OCI-LY1 (cell line): ENCODE measurements around the gene MYOM1.

Experiments used
- H2AFZ ChIP-seq: fragments of 200-600 bp; sonication (generic), shearing (Covaris generic); 2 replicates; pipeline ENCODE4 v1.6.0; 2014; ENCODE audit warnings: antibody characterized with exemption, mild to moderate bottlenecking, low read length
- H3F3A ChIP-seq: fragments of 200-600 bp; sonication (generic), shearing (Covaris generic); 2 replicates; pipeline ENCODE4 v1.6.0; 2014; ENCODE audit warnings: mild to moderate bottlenecking, antibody characterized with exemption, low read length, moderate library complexity; ENCODE audit not compliant: insufficient read depth
- H3K27ac ChIP-seq: fragments of 200-600 bp; sonication (generic); 2 replicates; pipeline ENCODE4 v1.5.1; 2014; ENCODE audit warnings: low read length, mixed run types, mild to moderate bottlenecking, low read depth; ENCODE audit not compliant: poor library complexity, severe bottlenecking
- H3K27me3 ChIP-seq: fragments of 200-600 bp; sonication (generic); 2 replicates; pipeline ENCODE4 v1.6.0; 2014; ENCODE audit warnings: antibody characterized with exemption, mild to moderate bottlenecking, low read length, moderate library complexity; ENCODE audit not compliant: insufficient read depth
- H3K36me3 ChIP-seq: fragments of 200-600 bp; sonication (generic); 2 replicates; pipeline ENCODE4 v1.6.1; 2014; ENCODE audit warnings: mild to moderate bottlenecking, antibody characterized with exemption, low read length, moderate library complexity, mixed read lengths; ENCODE audit not compliant: insufficient read depth
- H3K4me1 ChIP-seq: fragments of 200-600 bp; sonication (generic); 2 replicates; pipeline ENCODE4 v1.5.1; 2014; ENCODE audit warnings: mild to moderate bottlenecking, low read length, moderate library complexity; ENCODE audit not compliant: insufficient read depth, severe bottlenecking
- H3K4me2 ChIP-seq: fragments of 200-600 bp; sonication (generic), shearing (Covaris generic); 2 replicates; pipeline ENCODE4 v1.6.1; 2014; ENCODE audit warnings: low read length
- H3K4me3 ChIP-seq: fragments of 200-600 bp; sonication (generic); 2 replicates; pipeline ENCODE4 v1.5.1; 2014; ENCODE audit warnings: low read length, low read depth, mild to moderate bottlenecking, mixed read lengths; ENCODE audit not compliant: poor library complexity, severe bottlenecking
- H3K79me2 ChIP-seq: fragments of 200-600 bp; shearing (Covaris generic); 2 replicates; pipeline ENCODE4 v1.6.1; 2016; ENCODE audit warnings: mixed run types, low read length, mixed read lengths; ENCODE audit not compliant: insufficient read depth
- H3K9ac ChIP-seq: fragments of 200-600 bp; sonication (generic), shearing (Covaris generic); 2 replicates; pipeline ENCODE4 v1.6.1; 2014; ENCODE audit warnings: mild to moderate bottlenecking, low read length, mixed read lengths
- H3K9me2 ChIP-seq: fragments of 200-600 bp; sonication (generic), shearing (Covaris generic); 2 replicates; pipeline ENCODE4 v1.6.1; 2014; ENCODE audit warnings: low read depth, mild to moderate bottlenecking, low read length, mixed read lengths
- H3K9me3 ChIP-seq: fragments of 200-600 bp; shearing (Covaris generic); 2 replicates; pipeline ENCODE4 v1.6.1; 2014; ENCODE audit warnings: low read length, mixed read lengths
- H4K20me1 ChIP-seq: fragments of 200-600 bp; sonication (generic), shearing (Covaris generic); 2 replicates; pipeline ENCODE4 v1.6.0; 2016; ENCODE audit warnings: mild to moderate bottlenecking, low read length; ENCODE audit not compliant: insufficient read depth
- EZH2 ChIP-seq: fragments of 200-600 bp; sonication (generic), shearing (Covaris generic); IDR thresholded peaks from 2 replicates; pipeline ENCODE4 v1.8.0; 2017; ENCODE audit warnings: borderline replicate concordance, mixed run types, mild to moderate bottlenecking, antibody characterized with exemption, low read length, moderate library complexity, mixed read lengths
- TF ChIP-seq, protein P1 (sequence below): fragments of 200-600 bp; sonication (generic), shearing (Covaris generic); IDR thresholded peaks from 2 replicates; pipeline ENCODE4 v1.5.1; 2017; ENCODE audit warnings: mild to moderate bottlenecking, antibody characterized with exemption, low read length, moderate library complexity, mixed read lengths

The MYOM1 gene

DNA sequence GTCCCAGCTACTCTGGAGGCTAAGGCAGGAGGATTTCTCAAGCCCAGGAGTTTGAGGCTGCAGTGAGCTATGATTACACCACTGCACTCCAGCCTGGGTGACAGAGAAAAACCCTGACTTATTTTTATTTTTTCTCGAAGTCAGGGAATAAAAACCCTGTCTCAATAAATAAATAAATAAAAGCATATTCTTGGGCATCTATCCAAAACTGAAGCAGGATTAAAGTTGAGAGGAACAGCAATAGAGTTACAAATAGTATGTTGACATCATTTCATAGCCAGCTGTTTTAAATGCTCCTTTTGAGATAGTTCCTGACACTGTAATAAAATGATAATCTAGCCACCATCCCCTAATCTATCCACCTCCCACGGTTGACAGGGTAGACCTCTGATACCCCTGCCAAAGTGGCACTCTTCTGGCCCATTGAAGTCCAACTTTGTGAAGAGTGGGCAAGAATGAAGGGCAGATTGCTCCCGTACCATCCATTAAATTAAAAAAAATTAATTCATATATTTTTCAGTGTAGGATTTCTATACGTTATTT lies 164.5 kb downstream of the MYOM1 start:
- no peak overlapping the region for H3K4me3 ChIP-seq
- TF ChIP-seq, protein P1, sequence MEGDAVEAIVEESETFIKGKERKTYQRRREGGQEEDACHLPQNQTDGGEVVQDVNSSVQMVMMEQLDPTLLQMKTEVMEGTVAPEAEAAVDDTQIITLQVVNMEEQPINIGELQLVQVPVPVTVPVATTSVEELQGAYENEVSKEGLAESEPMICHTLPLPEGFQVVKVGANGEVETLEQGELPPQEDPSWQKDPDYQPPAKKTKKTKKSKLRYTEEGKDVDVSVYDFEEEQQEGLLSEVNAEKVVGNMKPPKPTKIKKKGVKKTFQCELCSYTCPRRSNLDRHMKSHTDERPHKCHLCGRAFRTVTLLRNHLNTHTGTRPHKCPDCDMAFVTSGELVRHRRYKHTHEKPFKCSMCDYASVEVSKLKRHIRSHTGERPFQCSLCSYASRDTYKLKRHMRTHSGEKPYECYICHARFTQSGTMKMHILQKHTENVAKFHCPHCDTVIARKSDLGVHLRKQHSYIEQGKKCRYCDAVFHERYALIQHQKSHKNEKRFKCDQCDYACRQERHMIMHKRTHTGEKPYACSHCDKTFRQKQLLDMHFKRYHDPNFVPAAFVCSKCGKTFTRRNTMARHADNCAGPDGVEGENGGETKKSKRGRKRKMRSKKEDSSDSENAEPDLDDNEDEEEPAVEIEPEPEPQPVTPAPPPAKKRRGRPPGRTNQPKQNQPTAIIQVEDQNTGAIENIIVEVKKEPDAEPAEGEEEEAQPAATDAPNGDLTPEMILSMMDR = no peak
- no peak for TF ChIP-seq EZH2
- no peak overlapping the region for H3K27ac ChIP-seq

DNA sequence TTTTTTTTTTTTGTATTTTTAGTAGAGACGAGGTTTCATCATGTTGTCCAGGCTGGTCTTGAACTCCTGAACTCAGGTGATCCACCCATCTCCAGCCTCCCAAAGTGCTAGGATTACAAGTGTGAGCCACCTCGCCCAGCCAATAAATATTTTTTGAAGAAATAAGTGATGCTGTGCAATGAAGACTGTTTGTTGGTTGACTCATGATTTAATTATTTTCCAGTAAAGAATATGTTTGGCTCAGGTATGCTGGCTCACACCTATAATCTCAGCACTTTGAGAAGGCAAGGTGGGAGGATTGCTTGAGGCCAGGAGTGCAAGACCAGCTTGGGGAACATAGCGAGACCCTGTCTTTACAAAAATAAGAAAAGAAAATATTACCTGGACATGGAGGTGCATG lies 165.0 kb downstream of the MYOM1 start:
- H4K20me1 ChIP-seq = no peaks in the 10 kb centered on the region
- H3K4me3 ChIP-seq = no peak overlapping the region
- no peaks in the 10 kb centered on the region for H3K9me2 ChIP-seq
- no peaks in the 10 kb centered on the region for H3F3A ChIP-seq
- H3K79me2 ChIP-seq = no peaks in the 10 kb centered on the region
- TF ChIP-seq, protein P1 = no peak
- no peak for TF ChIP-seq EZH2
- no peaks in the 10 kb centered on the region for H3K9me3 ChIP-seq
- H2AFZ ChIP-seq = no peak overlapping the region
- no peaks in the 10 kb centered on the region for H3K36me3 ChIP-seq
- H3K4me2 ChIP-seq = no peak overlapping the region
- H3K27ac ChIP-seq = no peak overlapping the region
- H3K27me3 ChIP-seq = no peaks in the 10 kb centered on the region
- H3K9ac ChIP-seq = no peak overlapping the region
- no peaks in the 10 kb centered on the region for H3K4me1 ChIP-seq

More for the DNA sequence above, 164.5 kb downstream of the MYOM1 start:
- Histone ChIP-seq H4K20me1 (no peaks in the 10 kb centered on the region), H3F3A (no peaks in the 10 kb centered on the region), H3K4me1 (no peaks in the 10 kb centered on the region), H3K9me2 (no peaks in the 10 kb centered on the region), H3K36me3 (no peaks in the 10 kb centered on the region), H3K79me2 (no peaks in the 10 kb centered on the region), H3K9ac (no peak overlapping the region), H3K4me2 (no peak overlapping the region), H3K27me3 (no peaks in the 10 kb centered on the region), H2AFZ (no peak overlapping the region), H3K9me3 (no peaks in the 10 kb centered on the region)

DNA sequence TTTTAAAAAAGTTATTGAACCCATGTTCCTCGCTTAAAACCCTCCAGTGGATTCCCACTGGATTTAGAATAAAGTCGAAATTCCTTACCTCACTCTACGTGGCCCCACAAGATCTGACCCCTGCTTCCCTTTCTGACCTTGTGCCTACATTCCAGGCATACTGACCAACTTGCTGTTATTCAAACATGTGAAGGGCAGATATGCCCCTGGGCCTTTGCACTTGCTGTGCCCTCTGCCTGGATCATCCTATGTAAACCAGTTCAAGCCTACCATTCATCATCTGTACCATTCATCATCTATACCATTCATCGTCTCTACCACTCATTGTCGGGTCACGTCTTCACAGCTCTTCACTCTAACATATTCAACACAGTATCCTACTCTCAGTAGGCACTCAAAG lies 165.6 kb downstream of the MYOM1 start:
- no peak for TF ChIP-seq EZH2
- TF ChIP-seq, protein P1 = no peak
- no peak overlapping the region for H3K4me2 ChIP-seq
- no peaks in the 10 kb centered on the region for H3F3A ChIP-seq
- no peaks in the 10 kb centered on the region for H3K9me2 ChIP-seq
- no peak overlapping the region for H3K9ac ChIP-seq
- H3K36me3 ChIP-seq = no peaks in the 10 kb centered on the region
- no peak overlapping the region for H2AFZ ChIP-seq
- no peaks in the 10 kb centered on the region for H3K9me3 ChIP-seq
- H3K79me2 ChIP-seq = no peaks in the 10 kb centered on the region
- H3K4me1 ChIP-seq = no peaks in the 10 kb centered on the region
- no peaks in the 10 kb centered on the region for H4K20me1 ChIP-seq
- no peak overlapping the region for H3K27ac ChIP-seq
- H3K27me3 ChIP-seq = no peaks in the 10 kb centered on the region
- H3K4me3 ChIP-seq = no peak overlapping the region
